Upper lobe of right lung (tissue), 1 donor: ENCODE measurements around the gene HIVEP3. TPM values are rescaled to one million over a fixed set of nuclear protein-coding genes. Genes with fewer than 3 reads are reported as not detected.
A peak's percentile ranks its signal among the peaks of the same experiment; 100 is the strongest.

Experiments
- ATAC-seq: fragments of 200-7000 bp; cut with Tn5 transposase; one replicate; pipeline ENCODE4 v1.9.1; 2020; ENCODE audit warnings: mild to moderate bottlenecking, moderate library complexity
- DNase-seq: peaks from one replicate; pipeline ENCODE4 v3.0.0-alpha.2; 2020
- H3K27ac ChIP-seq: fragments of 200-600 bp; one replicate; pipeline ENCODE4 v1.8.0; 2022
- H3K27me3 ChIP-seq: fragments of 200-600 bp; one replicate; pipeline ENCODE4 v1.8.0; 2022; ENCODE audit warnings: mild to moderate bottlenecking
- H3K36me3 ChIP-seq: fragments of 200-600 bp; one replicate; pipeline ENCODE4 v1.8.0; 2022
- H3K4me1 ChIP-seq: fragments of 200-600 bp; one replicate; pipeline ENCODE4 v1.8.0; 2022
- H3K4me3 ChIP-seq: fragments of 200-600 bp; one replicate; pipeline ENCODE4 v1.8.0; 2022; ENCODE audit warnings: mild to moderate bottlenecking
- H3K9me3 ChIP-seq: fragments of 200-600 bp; one replicate; pipeline ENCODE4 v1.8.0; 2022
- CTCF ChIP-seq: fragments of 200-600 bp; IDR thresholded peaks from one replicate; pipeline ENCODE4 v1.8.0; 2022; ENCODE audit warnings: antibody characterized with exemption
- intact Hi-C: fragments of 100-400 bp; cut with DNase I; formaldehyde crosslinking; loops from one replicate; pipeline ENCODE4 v1.11.0; 2022
- total RNA-seq: library from RNA; stranded (reverse); fragmentation: NEBNext Ultra II Directional; extraction: Animal tissue kit (Norgen Biotek cat#: 25700); gene quantifications from one replicate; pipeline ENCODE4 v1.2.1, GENCODE V29; 2021
- donor health status: DM: no; HTN: yes; CAD: no; lungs with severe emphysema.

HIVEP3 gene
- total RNA-seq, 1 donor from 2014 or later = 16.6 TPM

- Histone ChIP-seq H3K36me3 (no peaks in the 10 kb centered on the region), H3K4me3 (no peak overlapping the region), H3K27ac (peak overlapping the region; percentile 32), H3K27me3 (no peaks in the 10 kb centered on the region), H3K4me1 (peaks cover 39% of the 10 kb centered on the region), H3K9me3 (no peaks in the 10 kb centered on the region)
- DNase-seq = no peak
- no peak for TF ChIP-seq CTCF
- peak; percentile 67 for ATAC-seq
- intact Hi-C loops = no loop called here
Observed at GRCh38 chr1:41915786-41916571, 2.7 kb downstream of the HIVEP3 start.

- Histone ChIP-seq H3K27me3 (no peaks in the 10 kb centered on the region), H3K36me3 (no peaks in the 10 kb centered on the region), H3K27ac (no peak overlapping the region), H3K9me3 (no peaks in the 10 kb centered on the region), H3K4me3 (no peak overlapping the region), H3K4me1 (peaks cover 37% of the 10 kb centered on the region)
- DNase-seq (no peak), ATAC-seq (no peak)
- intact Hi-C loops = no loop called here
- TF ChIP-seq CTCF = no peak
Observed at GRCh38 chr1:41914516-41914915, 4.2 kb downstream of the HIVEP3 start.

- intact Hi-C loops = no loop called here
Observed at GRCh38 chr1:41913014-41913413, 5.7 kb downstream of the HIVEP3 start.

GRCh38 chr1:41908288-41908895 is 10.3 kb downstream of the HIVEP3 start:
- H3K9me3 ChIP-seq = no peaks in the 10 kb centered on the region
- H3K4me1 ChIP-seq = peaks cover 8% of the 10 kb centered on the region
- H3K27me3 ChIP-seq = no peaks in the 10 kb centered on the region
- H3K36me3 ChIP-seq = no peaks in the 10 kb centered on the region
- intact Hi-C loops = no loop called here
- ATAC-seq (no peak), DNase-seq (no peak)
- no peak overlapping the region for H3K4me3 ChIP-seq
- TF ChIP-seq CTCF = no peak
- H3K27ac ChIP-seq = no peak overlapping the region

More at GRCh38 chr1:41913014-41913413, 5.7 kb downstream of the HIVEP3 start:
- H3K27me3 ChIP-seq = no peaks in the 10 kb centered on the region
- no peak overlapping the region for H3K27ac ChIP-seq
- H3K36me3 ChIP-seq = no peaks in the 10 kb centered on the region
- no peaks in the 10 kb centered on the region for H3K9me3 ChIP-seq
- H3K4me1 ChIP-seq = peaks cover 28% of the 10 kb centered on the region
- no peak for TF ChIP-seq CTCF
- ATAC-seq (peak; percentile 39), DNase-seq (no peak)
- no peak overlapping the region for H3K4me3 ChIP-seq

DNA sequence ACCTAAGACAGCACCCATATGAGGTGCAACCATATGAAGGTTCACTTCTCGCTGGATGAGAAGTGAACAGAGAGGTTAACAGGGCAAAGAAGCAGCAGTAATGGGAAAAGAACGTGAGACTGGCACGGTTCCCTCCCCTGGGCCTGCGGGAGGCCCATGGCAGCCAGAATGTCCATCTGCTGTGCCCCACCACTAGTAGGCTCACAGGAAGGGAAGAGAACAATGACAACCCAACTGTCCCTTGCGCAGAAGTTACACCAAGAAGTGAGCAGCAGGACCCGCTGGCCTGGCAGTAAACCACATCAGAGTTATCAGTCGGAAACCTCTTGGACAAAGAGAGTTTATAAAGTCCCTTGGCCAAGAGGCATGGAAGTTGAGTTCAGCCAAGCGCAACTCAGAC is 11.3 kb downstream of the HIVEP3 start:
- no peak for ATAC-seq

More for the DNA sequence above, 11.3 kb downstream of the HIVEP3 start:
- no peaks in the 10 kb centered on the region for H3K27me3 ChIP-seq
- H3K27ac ChIP-seq = no peak overlapping the region
- H3K36me3 ChIP-seq = no peaks in the 10 kb centered on the region
- DNase-seq = no peak
- H3K9me3 ChIP-seq = no peaks in the 10 kb centered on the region
- intact Hi-C loops = no loop called here
- peaks cover 11% of the 10 kb centered on the region for H3K4me1 ChIP-seq
- no peak for TF ChIP-seq CTCF
- H3K4me3 ChIP-seq = no peak overlapping the region
